PC-9 (cell line): ENCODE measurements around the gene DPM2.

Experiments used
- CTCF ChIP-seq: fragments of 200-600 bp; sonication (generic); conservative IDR thresholded peaks from 2 replicates; pipeline ENCODE4 v1.6.1; 2017; ENCODE audit warnings: mixed run types, antibody characterized with exemption, mild to moderate bottlenecking, moderate library complexity
- EZH2 ChIP-seq: fragments of 200-600 bp; sonication (generic); IDR thresholded peaks from 2 replicates; pipeline ENCODE4 v1.8.0; 2017; ENCODE audit warnings: antibody characterized with exemption, low read depth

- no peak for TF ChIP-seq CTCF
- TF ChIP-seq EZH2: no peak
These were observed 15.5 kb upstream of the DPM2 start for GRCh38 chr9:127953154-127953553.
